ENCODE data around the gene ACAT2.
"Not testable (repeated sequence)": the region's sequence is repeated elsewhere in the genome, so short reads cannot be mapped to it uniquely, and the experiment has no call there.

ACAT2 gene

DNA sequence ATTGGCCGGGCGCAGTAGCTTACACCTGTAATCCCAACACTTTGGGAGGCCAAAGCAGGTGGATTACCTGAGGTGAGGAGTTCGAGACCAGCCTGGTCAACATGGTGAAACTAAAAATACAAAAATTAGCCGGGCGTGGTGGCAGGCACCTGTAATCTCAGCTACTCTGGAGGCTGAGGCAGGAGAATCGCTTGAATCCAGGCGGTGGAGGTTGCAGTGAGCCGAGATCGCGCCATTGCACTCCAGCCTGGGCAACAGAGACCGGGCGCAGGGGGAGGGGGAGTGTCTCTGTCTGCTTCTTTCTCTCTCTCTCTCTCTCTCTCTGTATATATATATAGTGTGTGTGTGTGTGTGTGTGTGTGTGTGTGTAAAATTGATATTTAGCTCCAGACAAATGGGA lies 29.3 kb upstream of the ACAT2 start:
- DNase-seq, result not testable (repeated sequence)

DNA sequence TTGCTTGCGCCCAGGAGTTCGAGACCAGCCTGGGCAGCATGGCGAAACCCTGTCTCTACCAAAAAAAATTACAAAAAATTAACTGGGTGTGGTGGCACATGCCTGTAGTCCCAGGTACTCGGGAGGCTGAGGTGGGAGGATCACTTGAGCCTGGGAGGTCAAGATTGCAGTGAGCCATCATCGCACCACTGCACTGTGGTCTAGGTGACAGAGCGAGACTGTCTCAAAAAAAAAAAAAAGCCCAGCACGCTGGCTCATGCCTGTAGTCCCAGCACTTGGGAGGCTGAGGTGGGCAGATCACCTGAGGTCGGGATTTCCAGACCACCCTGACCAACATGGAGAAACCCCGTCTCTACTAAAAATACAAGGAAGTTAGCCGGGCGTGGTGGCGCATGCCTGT lies 28.4 kb upstream of the ACAT2 start:
- DNase-seq, result not testable (repeated sequence)

DNA sequence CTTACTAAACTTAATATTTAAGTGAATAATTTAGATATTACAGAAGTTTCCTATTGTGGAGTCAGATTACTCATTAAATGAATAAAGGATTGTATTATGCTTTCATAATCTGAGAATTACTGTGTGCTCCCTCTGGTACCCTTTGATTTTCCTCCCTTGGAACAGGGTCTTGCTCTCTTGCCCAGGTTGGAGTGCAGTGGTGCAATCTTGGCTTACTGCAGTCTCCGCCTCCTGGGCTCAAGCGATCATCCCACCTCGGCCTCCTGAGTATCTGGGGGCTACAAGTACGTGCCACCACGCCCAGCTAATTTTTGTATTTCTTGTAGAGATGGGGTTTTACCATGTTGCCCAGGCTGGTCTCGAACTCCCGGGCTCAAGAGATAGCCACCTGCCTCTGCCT lies 24.9 kb upstream of the ACAT2 start:
- DNase-seq, result no peak

DNA sequence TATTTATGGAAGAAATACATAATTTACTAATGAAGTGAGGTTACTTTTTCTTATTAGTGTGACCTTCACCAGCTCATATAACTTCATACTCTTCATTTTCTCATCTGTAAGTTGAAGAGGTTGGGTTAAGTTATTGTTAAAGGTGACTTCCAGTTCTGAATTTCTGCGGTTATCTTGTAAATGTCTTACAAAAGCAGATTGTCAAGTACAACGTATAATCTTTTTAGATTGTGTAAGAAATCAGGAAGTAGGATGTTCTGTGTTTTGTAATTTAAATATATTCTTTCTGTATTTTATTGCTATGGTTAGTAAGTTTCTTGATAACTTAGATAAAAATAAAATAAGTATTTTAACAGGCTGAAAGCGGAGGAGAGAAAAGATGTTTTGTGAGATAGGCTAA lies 22.5 kb upstream of the ACAT2 start:
- no peak for DNase-seq

DNA sequence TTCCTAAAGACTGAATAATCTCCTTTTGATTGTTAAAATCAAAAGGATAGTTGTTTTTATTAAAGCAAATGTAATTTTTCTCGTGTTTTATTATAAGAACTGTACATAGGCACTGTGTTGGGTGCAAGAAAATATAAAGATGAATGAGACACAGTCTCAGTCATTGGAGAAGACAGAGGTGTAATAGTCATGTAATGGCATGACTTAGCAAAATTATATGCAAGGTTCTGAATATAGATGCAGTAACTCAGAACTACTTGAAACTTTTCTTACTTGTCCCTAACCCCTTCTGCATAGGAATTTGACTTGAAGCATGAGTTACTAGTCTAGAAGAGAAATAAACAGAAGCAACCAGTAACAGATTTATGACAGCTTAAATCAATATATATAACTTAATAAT lies 19.7 kb upstream of the ACAT2 start:
- no peak for DNase-seq

DNA sequence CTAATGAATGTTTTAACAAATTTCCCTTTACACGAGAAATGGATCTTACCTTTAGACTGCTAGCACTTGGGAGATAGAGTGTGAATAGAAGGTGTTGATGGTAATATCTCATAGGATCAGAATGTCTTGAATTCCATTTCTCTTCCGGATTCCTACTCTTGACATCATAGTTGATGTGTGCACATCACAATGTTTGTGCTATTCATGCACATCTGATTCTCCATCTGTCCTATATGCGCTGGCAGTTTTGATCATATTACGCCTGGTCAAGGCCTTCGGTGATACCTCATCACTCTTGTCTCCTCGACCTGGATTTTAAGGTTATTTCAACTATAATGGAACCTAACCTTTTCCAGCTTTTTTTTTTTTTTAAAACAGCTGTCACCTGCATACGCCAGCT lies 16.8 kb upstream of the ACAT2 start:
- no peak for DNase-seq

DNA sequence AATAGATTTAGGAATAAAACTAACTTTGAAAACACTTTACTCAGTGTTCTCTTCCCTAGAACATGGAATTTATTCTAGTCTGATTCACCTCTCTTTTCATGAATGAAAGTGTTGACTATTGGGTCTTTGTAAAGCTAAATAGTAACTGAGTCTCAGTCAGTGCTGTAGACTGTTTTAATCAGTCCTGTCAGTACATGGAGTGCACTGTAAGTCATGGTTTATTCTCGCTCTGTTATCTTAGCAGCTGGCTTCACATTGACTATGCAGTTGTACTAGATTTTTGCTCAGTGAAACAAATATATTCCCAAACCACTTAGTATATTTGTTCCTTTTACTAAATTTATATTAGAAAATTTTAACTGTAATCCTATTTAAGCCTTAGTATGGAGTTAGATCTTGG lies 15.1 kb upstream of the ACAT2 start:
- DNase-seq, result no peak

DNA sequence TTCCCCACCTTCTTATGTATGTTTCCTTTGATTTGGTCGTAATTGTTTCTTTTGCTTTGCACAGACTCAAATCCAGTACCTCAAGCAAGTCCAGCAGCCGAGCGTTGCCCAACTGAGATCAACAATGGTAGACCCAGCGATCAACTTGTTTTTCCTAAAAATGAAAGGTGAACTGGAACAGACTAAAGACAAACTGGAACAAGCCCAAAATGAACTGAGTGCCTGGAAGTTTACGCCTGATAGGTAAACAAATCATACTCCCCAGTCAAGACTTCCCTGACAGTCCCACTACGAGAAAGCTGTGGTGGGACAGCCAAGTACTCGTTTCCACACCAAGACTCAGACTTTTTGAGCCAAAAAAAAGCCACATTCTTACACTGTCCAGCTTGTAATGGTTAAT lies 13.7 kb upstream of the ACAT2 start:
- not testable (repeated sequence) for DNase-seq

DNA sequence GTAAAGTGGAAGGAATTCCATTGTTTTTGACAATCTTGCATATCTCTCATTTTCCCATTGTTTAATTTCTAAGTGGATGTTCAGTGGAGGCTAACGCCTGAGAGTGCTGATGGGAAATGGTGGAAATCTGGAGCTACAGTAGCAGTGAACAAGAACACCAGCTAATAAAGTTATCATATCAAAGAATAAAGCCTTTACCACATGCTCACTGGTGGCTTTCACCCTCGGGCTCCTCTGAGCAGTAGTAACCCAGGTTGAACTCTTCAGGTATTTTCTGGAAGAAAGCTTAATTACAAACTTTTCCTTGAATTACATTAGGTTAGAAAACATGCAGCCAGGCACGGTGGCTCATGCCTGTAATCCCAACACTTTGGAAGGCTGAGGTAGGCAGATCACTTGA lies 10.4 kb upstream of the ACAT2 start:
- DNase-seq, result no peak

DNA sequence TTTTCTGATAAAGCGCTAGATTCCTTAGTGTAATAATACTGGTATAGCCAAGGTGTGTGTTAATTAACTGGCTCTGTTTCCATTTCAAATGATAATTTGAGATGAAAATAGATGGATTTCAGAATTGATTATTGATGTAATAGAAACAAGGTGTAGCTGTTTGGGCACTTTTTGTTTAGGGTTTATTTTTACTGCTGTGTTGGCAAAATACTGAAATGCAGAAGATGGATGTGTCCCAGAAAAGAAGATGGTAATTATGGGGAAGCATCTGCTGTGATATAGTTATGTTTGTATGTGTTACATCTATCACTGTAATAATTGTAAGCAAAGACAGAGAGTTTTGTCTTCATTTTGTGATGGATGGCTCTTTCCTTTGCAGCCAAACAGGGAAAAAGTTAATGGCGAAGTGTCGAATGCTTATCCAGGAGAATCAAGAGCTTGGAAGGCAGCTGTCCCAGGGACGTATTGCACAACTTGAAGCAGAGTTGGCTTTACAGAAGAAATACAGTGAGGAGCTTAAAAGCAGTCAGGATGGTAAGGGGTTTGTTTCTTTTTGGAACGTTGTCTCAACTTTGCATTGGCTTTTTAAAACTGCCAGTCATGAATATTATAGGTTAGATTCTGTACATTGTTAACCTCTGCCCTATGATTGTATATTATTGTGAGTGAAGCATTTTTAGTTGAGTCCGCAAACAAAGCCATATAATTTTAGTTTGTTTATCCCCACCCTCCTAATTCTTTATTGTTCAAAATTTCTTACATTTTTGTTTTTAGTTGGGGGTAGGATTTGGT lies 8.6 kb upstream of the ACAT2 start:
- no peak for DNase-seq

DNA sequence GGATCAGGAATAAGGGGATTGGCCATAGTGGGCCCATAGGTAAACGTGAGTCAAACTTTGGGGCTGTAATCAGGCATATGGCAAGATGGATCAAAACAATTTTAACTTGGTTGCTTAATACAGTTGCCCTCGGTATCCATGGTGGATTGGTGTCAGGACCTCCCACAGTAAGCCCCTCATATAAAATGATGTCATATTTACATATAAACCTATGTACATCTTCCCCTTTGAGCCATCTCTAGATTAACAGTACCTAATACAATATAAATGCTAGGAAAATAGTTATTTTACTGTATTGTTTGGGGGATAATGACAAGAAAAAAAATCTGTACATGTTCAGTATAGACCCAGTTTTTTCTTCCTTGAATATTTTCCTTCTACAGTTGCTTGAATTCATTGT lies 7.4 kb upstream of the ACAT2 start:
- DNase-seq, result no peak

DNA sequence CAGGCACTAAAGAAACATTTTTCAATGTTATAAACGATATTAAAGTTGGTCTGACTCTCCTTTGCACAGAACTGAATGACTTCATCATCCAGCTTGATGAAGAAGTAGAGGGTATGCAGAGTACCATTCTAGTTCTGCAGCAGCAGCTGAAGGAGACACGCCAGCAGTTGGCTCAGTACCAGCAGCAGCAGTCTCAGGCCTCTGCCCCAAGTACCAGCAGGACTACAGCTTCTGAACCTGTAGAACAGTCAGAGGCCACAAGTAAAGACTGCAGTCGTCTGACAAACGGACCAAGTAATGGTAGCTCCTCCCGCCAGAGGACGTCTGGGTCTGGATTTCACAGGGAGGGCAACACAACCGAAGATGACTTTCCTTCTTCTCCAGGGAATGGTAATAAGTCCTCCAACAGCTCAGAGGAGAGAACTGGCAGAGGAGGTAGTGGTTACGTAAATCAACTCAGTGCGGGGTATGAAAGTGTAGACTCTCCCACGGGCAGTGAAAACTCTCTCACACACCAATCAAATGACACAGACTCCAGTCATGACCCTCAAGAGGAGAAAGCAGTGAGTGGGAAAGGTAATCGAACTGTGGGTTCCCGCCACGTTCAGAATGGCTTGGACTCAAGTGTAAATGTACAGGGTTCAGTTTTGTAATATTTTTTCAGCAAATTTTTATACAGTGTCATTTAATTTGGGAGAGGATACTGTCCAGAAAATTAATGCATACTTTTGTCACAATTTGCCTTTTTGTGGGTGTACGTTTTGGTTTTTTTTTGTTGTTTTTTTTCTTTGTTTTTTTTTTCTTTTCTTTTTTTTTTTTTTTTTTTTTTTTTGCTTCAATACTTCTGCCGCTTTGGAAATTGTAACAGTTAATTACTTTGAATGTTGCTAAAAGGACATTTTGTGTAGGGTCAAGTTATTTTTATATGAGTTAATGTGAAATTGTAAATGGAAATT lies 6.6 kb upstream of the ACAT2 start:
- DNase-seq, result no peak

DNA sequence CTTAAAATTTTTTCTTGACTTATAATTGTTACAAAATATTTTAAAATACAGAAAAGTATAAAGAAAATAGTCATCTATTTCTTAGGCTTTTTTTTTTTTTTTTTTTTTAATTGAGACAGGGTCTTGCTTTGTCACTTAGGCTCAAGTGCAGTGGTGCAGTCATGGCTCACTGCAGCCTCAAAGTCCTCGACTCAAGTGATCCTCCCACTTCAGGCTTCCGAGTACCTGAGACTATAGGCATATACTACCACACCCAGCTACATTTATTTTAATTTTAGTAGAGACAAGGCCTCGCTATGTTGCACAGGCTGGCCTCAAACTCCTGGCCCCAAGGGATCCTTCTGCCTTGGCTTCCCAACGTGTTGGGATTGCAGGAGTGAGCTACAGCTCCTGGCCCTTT lies 5.3 kb upstream of the ACAT2 start:
- no peak for DNase-seq

DNA sequence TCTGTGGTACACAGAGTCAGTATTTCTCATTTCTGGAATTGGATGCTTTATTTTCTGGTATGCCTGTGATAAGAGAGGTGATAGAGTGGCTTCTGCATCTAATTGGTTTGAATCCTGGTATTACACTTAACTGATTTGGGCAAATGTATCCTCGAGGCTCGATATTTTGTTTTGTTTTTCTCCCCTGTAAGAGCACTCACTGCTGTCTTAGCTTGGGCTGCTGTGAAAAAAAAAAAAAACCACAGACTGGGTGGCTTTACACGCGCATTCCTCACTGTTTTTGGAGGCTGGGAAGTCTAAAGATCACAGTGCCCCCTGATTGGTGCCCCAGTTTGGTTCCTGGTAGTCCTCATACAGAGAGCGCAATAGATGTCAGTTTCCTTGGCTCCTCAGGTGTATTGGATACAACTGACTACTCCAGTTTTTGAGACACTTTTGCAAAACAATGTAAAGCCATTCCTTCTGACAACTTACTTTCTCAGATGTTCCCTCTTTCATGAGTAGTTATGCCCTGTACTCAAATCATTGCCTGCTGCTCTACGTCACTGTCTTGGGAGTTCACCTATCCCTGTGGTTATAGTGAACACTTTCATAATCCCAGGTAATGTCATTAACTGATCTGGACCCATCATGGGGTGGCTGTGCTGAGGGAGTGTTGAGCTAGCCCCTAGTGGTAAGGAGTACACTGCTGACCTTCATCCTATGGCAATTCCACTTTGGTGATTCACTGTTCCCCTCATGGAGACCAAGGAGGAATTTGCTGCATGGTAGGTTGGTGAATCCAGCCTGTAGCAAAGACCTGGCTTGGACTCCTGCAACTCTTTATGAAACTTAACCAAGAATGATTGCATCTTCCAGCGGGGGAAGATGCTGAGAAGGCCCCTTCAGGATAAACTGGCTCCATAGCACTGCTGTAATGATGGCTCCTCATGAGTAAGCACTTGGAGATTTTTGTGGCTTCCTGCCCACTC lies 3.5 kb upstream of the ACAT2 start:
- no peak for DNase-seq

DNA sequence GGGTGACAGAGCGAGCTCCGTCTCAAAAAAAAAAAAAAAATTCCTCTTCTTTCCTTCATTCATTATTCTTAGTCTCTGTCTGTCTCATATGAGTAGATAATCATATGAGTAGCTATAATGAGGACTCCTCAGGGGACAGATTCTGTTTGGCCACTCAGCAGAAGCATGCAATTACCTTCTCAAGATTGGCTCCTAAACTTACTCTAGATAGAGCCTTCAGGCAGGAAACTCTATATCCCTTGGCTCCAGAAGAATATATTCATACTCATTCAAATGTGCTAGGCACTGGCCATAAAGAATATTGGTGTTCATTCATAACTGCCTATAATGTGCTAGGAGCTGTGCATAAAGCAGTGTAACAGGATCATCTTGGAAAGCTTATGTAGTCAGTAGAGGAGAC lies 2.2 kb upstream of the ACAT2 start:
- DNase-seq, result no peak

DNA sequence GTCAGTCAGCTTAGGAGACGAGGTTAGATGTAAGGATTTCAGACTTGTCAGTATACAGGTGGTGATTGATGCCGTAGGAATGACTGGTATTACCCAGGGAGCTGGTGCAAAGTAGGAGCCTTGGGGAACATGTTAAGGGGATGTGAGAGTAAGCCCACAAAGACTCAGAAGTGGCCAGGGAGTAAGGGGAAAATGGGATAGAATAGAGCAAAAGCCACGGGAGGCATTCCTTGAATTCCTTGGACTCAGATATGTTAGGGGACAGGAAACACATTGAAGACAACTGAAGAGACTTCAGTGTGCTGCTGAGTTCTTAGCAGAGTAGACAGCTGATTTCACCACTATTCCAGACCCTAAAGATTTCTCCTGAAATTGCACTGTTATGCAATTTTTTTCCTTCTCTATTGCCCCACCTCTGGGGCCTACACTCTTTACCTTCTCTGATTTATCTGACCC lies 1.2 kb upstream of the ACAT2 start:
- DNase-seq, result no peak

DNA sequence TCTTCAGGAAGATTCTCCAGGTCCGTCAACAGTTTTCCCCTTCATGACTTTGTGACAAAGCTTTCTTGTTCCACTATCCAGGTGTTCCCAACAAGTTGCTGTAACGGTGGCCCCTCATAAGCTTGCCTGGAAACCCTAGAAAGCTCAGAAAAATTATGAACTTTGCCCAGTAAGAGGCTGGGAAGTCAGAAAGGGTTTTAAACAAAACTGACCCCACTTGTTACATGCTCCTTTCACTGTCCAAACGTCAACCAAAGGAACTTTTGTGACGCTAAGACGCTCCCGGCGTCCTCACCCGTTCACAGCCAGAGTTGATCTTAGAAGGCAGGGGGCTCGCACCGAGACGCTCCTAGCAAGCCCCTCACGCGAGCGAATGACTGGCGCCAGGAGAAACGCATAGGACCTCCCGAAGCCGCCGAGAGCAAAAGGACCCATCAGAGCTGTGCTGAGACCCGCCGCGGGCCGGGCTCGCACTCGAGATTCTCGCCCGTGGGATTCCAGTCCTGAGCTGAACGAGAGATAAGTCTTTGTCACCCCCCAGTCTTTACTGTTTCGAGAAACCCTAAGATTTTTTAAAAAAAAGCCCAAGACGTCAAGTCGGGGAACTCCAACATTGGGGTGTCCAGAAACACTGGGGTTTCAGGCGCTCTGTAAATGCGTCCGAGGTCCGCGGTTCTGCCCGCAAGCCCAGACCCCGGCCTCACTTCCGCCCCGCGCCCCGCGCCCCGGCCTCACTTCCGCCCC lies 544 bp upstream of the ACAT2 start:
- DNase-seq, result no peak

DNA sequence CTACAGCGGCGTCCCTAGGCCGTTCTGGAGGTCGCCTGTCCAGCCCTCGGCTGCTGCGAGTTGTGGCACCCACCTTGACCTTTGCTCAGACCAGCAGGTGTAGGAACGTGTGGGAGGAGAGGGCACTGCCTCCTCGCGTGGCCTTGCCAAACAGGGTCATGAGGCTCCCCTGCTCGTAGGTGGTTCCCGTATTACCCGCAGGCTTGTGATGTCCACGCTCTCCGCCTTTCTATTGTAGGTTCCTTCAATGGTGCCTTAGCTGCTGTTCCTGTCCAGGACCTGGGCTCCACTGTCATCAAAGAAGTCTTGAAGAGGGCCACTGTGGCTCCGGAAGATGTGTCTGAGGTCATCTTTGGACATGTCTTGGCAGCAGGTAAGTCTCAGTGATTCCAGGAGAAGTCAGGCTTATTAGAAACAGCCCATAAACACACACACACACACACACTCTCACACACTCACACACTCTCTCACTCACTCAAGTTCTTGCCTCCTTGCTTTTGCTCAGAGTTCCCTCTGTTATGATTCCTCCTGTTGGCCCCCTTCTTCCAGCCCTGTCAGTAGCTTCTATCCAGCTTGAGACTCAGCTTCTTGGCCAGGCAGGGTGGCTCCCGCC lies 942 bp downstream of the ACAT2 start:
- no peak for DNase-seq

DNA sequence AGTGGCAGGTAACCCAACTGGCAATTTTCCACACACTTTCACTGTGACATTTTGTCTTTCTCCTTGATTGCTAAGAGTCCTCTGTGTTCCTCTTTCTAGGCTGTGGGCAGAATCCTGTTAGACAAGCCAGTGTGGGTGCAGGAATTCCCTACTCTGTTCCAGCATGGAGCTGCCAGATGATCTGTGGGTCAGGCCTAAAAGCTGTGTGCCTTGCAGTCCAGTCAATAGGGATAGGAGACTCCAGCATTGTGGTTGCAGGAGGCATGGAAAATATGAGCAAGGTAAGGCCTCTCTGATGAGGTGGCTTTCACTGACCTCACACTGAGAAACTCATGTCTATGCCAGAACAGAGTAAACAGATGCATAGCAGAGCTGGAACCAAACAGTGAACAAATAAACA lies 5.1 kb downstream of the ACAT2 start:
- DNase-seq, result no peak

DNA sequence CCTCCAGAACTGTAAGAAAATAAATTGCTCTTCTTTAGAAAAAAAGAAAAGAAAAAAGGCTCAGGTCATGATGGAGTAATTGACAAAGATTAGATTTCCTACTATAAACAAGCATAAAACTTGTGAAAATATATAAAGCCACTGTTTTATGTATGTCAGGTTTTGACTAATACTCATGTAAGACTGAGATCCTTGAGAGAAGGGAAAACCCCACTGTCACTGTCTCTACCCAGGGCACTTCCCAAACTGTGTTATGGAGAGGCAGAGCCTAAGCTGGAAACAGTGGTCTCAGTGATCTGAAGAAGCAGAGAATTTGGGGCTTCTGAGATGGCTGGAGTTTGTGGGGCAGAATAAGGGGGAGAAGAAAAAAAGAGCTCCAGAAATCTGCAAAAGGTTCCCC lies 7.6 kb downstream of the ACAT2 start:
- DNase-seq, result no peak

DNA sequence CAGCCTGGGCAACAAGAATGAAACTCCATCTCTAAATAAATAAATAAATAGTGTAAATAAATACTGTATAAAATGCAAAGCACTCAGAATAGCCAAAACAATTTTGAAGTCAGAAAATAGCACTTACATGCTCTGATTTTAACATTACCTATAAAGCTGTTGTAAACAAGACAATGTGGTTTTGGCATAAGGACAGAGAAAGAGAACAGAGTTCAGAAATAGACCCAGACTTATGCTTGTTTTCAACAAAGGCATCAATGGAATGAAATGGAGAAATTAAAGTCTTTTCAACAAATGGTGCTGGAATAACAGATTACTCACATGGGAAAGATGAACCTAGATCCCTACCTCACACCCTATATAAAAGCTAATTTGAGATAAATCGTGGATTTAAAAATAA lies 10.4 kb downstream of the ACAT2 start:
- DNase-seq, result no peak
